ENCODE results near the gene OR8D1.

The OR8D1 gene

GRCh38 chr11:124296016-124296415 lies 17.7 kb downstream of the OR8D1 start:
- TF ChIP-seq CTCF (IDR thresholded peaks at IDR 0.05; ENCODE audit: low read depth, low read length, missing control alignments), result no peak
- no peak for DNase-seq (ENCODE audit: extremely low read depth, low read depth)
- H3K4me3 ChIP-seq (replicated peaks; ENCODE audit: low read depth, low read length), result no peak overlapping the region

GRCh38 chr11:124294687-124295086 lies 19.1 kb downstream of the OR8D1 start:
- no peak for TF ChIP-seq CTCF (IDR thresholded peaks at IDR 0.05; ENCODE audit: low read depth, low read length, missing control alignments)
- DNase-seq (ENCODE audit: extremely low read depth, low read depth), result no peak
- no peak overlapping the region for H3K4me3 ChIP-seq (replicated peaks; ENCODE audit: low read depth, low read length)

GRCh38 chr11:124285610-124286344 lies 28.0 kb downstream of the OR8D1 start:
- DNase-seq (ENCODE audit: extremely low read depth, low read depth), result no peak
- no peak for TF ChIP-seq CTCF (IDR thresholded peaks at IDR 0.05; ENCODE audit: low read depth, low read length, missing control alignments)
- no peak overlapping the region for H3K4me3 ChIP-seq (replicated peaks; ENCODE audit: low read depth, low read length)

DNA sequence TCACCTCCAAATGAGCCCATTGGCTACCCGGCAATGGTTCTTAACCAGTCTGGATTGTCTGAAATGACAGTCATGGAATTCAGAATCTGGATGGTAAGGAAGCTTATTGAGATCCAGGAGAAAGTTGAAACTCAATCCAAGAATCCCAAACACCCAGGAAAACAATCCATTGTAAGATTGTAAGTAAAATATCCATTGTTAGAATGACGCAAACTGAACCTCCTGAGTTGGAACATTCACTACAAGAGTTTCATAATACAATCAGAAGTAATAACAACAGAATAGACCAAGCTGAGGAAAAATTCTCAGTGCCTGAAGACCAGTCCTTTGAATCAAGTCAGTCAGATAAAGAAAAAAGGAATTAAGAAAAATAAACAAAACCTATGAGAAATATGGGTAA lies 35.5 kb downstream of the OR8D1 start:
- TF ChIP-seq CTCF (IDR thresholded peaks at IDR 0.05; ENCODE audit: low read depth, low read length, missing control alignments), result no peak
- DNase-seq (ENCODE audit: extremely low read depth, low read depth), result no peak
- no peak overlapping the region for H3K4me3 ChIP-seq (replicated peaks; ENCODE audit: low read depth, low read length)

DNA sequence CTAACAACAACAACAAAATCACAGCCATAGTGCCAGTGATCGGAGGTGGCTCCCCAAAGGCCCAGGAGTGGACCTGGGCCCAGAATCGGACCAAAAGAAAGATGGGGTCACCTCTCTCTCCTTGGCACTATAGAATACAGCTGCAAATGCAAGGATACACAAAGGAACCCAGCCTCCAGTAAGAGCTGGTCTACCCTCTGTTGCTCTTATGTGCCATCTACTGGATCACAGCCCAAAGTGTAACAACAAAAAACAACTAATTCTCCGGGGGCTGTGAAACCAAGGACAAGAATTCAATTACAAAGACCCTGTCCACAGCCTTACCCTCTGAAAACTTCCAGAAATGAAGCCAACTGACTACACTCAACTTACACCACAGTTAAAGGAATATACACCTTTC lies 35.9 kb downstream of the OR8D1 start:
- DNase-seq (ENCODE audit: extremely low read depth, low read depth), result no peak
- TF ChIP-seq CTCF (IDR thresholded peaks at IDR 0.05; ENCODE audit: low read depth, low read length, missing control alignments), result no peak
- no peak overlapping the region for H3K4me3 ChIP-seq (replicated peaks; ENCODE audit: low read depth, low read length)

DNA sequence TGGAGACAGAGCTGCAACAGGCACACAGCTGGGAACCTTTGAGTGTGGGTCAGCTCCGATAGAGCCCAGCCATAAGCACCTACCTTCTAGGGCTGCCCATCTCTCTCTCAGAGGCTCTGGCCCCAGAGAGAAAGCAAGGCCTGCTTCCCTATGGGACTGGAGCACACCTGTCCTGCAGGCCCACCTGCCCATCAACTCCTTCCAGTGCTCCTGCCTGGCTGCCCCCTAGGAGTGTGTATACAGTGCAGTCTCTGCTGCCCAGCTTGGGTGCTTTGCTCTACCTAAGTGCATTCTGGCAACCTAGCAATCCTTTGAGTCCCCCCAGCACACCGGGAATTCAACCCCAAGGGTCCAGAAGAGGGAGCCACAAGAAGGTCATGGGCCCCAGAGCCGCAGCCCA lies 36.5 kb downstream of the OR8D1 start:
- DNase-seq (ENCODE audit: extremely low read depth, low read depth), result no peak
- TF ChIP-seq CTCF (IDR thresholded peaks at IDR 0.05; ENCODE audit: low read depth, low read length, missing control alignments), result no peak
- no peak overlapping the region for H3K4me3 ChIP-seq (replicated peaks; ENCODE audit: low read depth, low read length)

GRCh38 chr11:124276081-124276480 lies 37.7 kb downstream of the OR8D1 start:
- TF ChIP-seq CTCF (IDR thresholded peaks at IDR 0.05; ENCODE audit: low read depth, low read length, missing control alignments), result no peak
- no peak for DNase-seq (ENCODE audit: extremely low read depth, low read depth)
- H3K4me3 ChIP-seq (replicated peaks; ENCODE audit: low read depth, low read length), result no peak overlapping the region
